NB4 (cell line): Measurements from ENCODE around the gene TP73.

Source experiments
- DNase-seq: peaks from one replicate; pipeline ENCODE4 v3.0.0; 2010; ENCODE audit warnings: low read depth
- H3K4me3 ChIP-seq: one replicate; pipeline ENCODE4 v1.5.1; 2011; ENCODE audit warnings: mild to moderate bottlenecking, low read depth, low read length, moderate library complexity
- MYC ChIP-seq: IDR thresholded peaks from 2 replicates; pipeline ENCODE4 v1.6.1; 2011; ENCODE audit warnings: low read depth, low read length
- POLR2A ChIP-seq: IDR thresholded peaks from 2 replicates; pipeline ENCODE4 v1.6.1; 2011; ENCODE audit warnings: mild to moderate bottlenecking; ENCODE audit not compliant: insufficient read length; ENCODE audit errors: extremely low read depth
- TF ChIP-seq, protein P1 (sequence below): IDR thresholded peaks from 2 replicates; pipeline ENCODE4 v1.6.1; 2011; ENCODE audit warnings: low read depth, low read length
- TF ChIP-seq, protein P2 (sequence below): IDR thresholded peaks from one replicate; pipeline ENCODE4 v1.5.1; 2012; ENCODE audit warnings: low read depth, low read length

TP73 gene

GRCh38 chr1:3708791-3709190 lies 56.5 kb downstream of the TP73 start:
- no peak overlapping the region for H3K4me3 ChIP-seq
- TF ChIP-seq MYC (no peak), POLR2A (no peak)
- TF ChIP-seq, protein P1, sequence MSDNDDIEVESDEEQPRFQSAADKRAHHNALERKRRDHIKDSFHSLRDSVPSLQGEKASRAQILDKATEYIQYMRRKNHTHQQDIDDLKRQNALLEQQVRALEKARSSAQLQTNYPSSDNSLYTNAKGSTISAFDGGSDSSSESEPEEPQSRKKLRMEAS, result no peak
- TF ChIP-seq, protein P2, sequence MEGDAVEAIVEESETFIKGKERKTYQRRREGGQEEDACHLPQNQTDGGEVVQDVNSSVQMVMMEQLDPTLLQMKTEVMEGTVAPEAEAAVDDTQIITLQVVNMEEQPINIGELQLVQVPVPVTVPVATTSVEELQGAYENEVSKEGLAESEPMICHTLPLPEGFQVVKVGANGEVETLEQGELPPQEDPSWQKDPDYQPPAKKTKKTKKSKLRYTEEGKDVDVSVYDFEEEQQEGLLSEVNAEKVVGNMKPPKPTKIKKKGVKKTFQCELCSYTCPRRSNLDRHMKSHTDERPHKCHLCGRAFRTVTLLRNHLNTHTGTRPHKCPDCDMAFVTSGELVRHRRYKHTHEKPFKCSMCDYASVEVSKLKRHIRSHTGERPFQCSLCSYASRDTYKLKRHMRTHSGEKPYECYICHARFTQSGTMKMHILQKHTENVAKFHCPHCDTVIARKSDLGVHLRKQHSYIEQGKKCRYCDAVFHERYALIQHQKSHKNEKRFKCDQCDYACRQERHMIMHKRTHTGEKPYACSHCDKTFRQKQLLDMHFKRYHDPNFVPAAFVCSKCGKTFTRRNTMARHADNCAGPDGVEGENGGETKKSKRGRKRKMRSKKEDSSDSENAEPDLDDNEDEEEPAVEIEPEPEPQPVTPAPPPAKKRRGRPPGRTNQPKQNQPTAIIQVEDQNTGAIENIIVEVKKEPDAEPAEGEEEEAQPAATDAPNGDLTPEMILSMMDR, result no peak
- DNase-seq, result no peak

GRCh38 chr1:3710251-3710650 lies 57.9 kb downstream of the TP73 start:
- H3K4me3 ChIP-seq, result no peak overlapping the region
- DNase-seq, result no peak
- TF ChIP-seq MYC, result no peak
- TF ChIP-seq, protein P2, result no peak

DNA sequence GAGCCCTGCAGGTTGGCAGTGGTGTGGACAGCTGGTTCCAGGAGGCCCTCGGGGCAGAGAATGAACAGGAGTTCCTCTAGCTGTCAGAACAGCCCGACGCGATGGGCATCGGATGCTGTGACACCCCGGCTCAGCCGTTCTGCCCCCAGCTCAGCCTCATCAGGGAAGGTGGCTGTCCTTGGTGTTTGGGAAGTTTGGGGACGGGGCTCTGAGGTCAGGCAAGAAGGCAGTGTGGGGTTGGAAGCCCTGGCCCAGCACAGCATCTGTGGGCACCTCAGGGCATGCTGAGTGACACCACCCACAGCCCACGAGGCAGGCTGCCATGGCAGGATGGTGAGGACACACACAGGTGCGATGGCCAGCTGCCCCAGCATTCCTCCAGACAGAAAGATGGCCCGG lies 59.1 kb downstream of the TP73 start:
- TF ChIP-seq, protein P1, result no peak
- TF ChIP-seq, protein P2, result no peak
- no peak for TF ChIP-seq POLR2A
- TF ChIP-seq MYC, result no peak
- no peak for DNase-seq
- H3K4me3 ChIP-seq, result no peak overlapping the region

DNA sequence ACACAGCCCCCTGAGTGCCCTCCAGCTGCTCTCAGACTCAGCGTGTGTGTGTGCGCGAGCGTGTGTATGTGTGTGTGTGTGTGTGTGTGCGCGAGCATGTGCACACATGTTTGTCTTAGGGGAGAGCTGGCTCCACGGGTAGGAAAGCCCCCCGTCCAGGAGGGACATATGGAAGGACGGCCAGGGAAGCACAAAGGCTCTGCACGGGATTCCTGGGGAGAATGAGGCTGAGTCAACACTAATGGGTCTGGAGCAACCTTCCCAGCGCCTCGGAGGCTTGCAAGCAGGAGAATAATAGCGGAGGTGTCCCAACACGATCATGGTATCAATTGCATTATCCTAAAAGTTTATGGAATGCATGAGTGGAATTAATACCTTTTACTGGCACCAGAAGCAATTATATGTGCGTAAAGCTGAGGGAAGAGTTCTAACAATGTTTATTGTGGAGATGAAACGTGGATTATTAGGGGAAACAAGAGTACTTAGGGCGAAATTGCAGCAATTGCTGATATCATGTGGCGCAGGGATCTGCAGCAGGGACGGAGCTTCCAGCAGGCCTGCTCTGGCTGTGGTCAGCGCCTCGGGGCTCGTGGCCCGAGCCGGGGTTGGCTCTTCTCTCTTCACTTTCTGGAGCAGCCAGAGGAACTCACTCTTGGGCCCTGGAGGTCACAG lies 59.6 kb downstream of the TP73 start:
- no peak overlapping the region for H3K4me3 ChIP-seq
- TF ChIP-seq MYC, result no peak
- DNase-seq, result no peak

GRCh38 chr1:3712573-3713535 lies 60.5 kb downstream of the TP73 start:
- H3K4me3 ChIP-seq, result no peak overlapping the region
- TF ChIP-seq MYC, result no peak
- TF ChIP-seq, protein P1, result no peak

DNA sequence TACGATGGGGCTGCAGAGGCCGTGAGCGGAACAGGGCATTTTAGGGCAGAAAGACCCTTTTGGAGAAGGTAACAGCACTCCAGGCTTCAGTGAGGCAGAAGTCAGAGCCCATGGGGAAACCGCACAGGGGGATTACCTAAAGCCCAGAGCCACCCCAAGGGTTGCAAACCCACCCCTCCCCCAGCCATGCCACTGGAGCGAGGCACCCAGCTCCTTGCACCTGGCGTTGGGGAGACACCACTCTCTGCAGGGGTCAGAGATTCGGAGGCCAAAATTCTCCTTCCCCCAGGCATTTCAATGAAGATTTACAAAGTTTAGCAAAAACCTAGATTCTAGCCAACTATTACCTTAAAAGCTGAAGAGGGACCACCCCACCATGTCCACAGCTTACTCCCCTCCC lies 61.5 kb downstream of the TP73 start:
- TF ChIP-seq, protein P2, result no peak
- no peak for DNase-seq

More at GRCh38 chr1:3712573-3713535, 60.5 kb downstream of the TP73 start:
- no peak for DNase-seq

DNA sequence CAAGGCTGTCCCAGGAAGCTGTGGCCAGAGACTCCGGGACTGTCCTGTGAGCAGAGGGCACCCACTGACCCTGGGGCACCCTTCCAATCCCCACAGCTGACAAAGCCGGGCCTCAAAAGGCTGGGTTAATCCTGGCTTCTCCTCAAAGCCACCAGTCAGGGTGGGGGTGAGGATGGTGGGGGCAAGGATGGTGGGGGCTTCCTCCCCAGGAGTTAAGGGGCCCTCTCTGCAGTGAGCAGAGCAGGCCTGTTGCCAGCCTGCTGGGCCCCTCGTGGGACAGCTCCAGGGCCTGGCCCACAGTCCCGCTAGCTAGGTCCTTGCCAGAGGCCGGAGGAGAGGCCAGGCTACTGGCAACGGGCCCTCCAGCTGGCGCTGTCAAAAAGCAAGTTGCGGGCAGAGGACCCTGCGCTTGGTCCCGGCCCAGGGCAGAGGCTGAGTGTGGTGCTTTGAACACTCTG lies 62.0 kb downstream of the TP73 start:
- TF ChIP-seq POLR2A (no peak), MYC (no peak)
- TF ChIP-seq, protein P2, result no peak
- TF ChIP-seq, protein P1, result no peak
- no peak overlapping the region for H3K4me3 ChIP-seq
- no peak for DNase-seq

More for the DNA sequence above, 61.5 kb downstream of the TP73 start:
- H3K4me3 ChIP-seq, result no peak overlapping the region
